ENCODE measurements around the gene KCNA1.

Gene KCNA1

DNA sequence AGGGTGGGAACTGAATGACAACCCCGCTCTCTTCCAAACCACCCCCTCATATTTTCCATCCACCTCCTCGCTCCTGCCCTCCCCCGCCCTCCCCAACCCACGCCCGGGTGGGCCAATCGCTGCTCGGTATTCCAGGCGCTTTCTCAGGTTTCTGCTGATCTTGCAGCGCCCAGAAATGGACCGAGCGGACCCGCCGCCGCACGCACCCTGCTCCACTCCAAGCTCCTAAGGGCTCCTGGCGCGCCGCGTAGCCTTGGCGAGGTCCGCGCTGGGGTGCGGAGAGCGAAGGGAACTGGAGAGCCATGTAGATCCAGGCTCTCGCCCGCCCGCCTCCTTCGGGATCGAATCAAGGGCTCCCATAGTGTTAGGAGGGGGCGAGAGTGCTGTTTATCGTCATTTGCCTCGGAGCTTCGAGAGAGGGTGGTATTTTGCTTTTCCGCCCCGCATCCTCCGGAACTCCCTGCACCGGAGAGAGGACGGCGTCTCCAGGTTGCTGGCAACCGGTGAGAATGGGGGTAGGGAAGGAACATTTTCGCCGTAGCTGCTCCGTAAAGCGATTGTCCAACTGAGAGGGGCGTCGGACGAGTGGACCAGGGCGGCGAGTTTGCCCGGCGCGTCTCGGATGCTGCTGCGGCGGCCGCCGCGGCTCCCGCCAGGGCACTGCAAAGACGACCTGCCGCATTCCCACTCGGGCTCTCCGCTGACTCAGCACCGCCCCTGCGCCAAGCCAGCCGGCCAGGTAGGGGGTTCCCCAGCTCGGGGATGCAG is at the start of gene KCNA1:
TSS of gene KCNA1 (plus strand) at position 172 of the 768 bp plus-strand sequence. CDS start 1,474 bp downstream, outside the sequence.
- no peak within 1 kb of the TSS for H3K27ac ChIP-seq
- TF ChIP-seq, protein P1, sequence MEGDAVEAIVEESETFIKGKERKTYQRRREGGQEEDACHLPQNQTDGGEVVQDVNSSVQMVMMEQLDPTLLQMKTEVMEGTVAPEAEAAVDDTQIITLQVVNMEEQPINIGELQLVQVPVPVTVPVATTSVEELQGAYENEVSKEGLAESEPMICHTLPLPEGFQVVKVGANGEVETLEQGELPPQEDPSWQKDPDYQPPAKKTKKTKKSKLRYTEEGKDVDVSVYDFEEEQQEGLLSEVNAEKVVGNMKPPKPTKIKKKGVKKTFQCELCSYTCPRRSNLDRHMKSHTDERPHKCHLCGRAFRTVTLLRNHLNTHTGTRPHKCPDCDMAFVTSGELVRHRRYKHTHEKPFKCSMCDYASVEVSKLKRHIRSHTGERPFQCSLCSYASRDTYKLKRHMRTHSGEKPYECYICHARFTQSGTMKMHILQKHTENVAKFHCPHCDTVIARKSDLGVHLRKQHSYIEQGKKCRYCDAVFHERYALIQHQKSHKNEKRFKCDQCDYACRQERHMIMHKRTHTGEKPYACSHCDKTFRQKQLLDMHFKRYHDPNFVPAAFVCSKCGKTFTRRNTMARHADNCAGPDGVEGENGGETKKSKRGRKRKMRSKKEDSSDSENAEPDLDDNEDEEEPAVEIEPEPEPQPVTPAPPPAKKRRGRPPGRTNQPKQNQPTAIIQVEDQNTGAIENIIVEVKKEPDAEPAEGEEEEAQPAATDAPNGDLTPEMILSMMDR (IDR thresholded peaks at IDR 0.05) = no peak
- TF ChIP-seq ZFX (IDR thresholded peaks at IDR 0.05; ENCODE audit: borderline replicate concordance) = no peak

- no peak overlapping the region for H3K27ac ChIP-seq
- TF ChIP-seq, protein P1 (IDR thresholded peaks at IDR 0.05) = no peak
- no peak for TF ChIP-seq ZFX (IDR thresholded peaks at IDR 0.05; ENCODE audit: borderline replicate concordance)
These were observed 49.0 kb upstream of the KCNA1 start for GRCh38 chr12:4860741-4861140.

- no peak overlapping the region for H3K27ac ChIP-seq
- no peak for TF ChIP-seq ZFX (IDR thresholded peaks at IDR 0.05; ENCODE audit: borderline replicate concordance)
- TF ChIP-seq, protein P1 (IDR thresholded peaks at IDR 0.05) = no peak
These were observed 46.9 kb upstream of the KCNA1 start for GRCh38 chr12:4862809-4863208.

DNA sequence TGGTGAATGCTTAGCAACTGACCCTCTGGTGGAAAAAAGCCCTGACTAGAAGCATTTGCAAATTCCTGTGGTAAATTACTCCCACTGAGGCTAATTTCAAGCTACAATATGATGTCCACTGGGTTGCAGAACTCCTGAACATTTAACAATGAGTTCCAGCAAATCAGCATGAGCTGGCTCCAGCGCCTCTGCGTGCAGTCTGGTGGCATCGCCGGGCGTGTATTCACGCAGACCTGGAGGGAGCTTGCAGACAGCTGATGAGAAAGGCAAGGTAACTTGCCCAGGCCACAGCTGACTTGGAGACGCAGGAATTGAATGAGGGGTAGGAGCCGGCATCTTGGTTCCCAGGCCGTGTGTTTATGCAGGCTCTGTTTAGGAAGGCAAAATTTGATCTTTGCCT is 45.1 kb upstream of the KCNA1 start:
- TF ChIP-seq ZFX (IDR thresholded peaks at IDR 0.05; ENCODE audit: borderline replicate concordance) = no peak
- H3K27ac ChIP-seq = no peak overlapping the region

- H3K27ac ChIP-seq = no peak overlapping the region
- TF ChIP-seq ZFX (IDR thresholded peaks at IDR 0.05; ENCODE audit: borderline replicate concordance) = no peak
- TF ChIP-seq, protein P1 (IDR thresholded peaks at IDR 0.05) = no peak
These were observed 44.5 kb upstream of the KCNA1 start for GRCh38 chr12:4865246-4865645.

DNA sequence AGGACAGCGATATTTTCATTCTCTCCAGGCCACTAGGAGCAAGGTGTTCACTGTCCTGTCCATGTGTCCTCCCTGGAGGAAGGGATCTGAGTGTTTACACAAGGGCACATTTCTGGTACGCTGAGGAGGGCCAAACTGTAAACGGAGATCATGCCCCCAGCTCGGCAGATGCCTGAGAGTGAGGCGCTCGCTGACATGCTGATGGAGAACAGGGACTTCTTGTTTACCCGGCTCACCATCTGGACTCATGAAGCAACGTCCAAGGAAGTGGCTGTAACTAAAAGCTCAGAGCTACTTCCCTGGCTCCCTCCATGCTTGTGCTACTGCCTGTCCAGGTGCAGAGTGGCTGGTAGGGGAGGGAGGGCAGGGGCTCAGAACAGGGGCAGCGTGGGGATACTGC is 43.4 kb upstream of the KCNA1 start:
- no peak overlapping the region for H3K27ac ChIP-seq
- no peak for TF ChIP-seq ZFX (IDR thresholded peaks at IDR 0.05; ENCODE audit: borderline replicate concordance)
- TF ChIP-seq, protein P1 (IDR thresholded peaks at IDR 0.05) = no peak

GRCh38 chr12:4867384-4867783 is 42.3 kb upstream of the KCNA1 start:
- no peak overlapping the region for H3K27ac ChIP-seq
- TF ChIP-seq ZFX (IDR thresholded peaks at IDR 0.05; ENCODE audit: borderline replicate concordance) = no peak
- TF ChIP-seq, protein P1 (IDR thresholded peaks at IDR 0.05) = peak; percentile 14; the same call in 1 of the 2 replicates
